Measurements from ENCODE around the gene METTL3. TPM values are rescaled to one million over a fixed set of nuclear protein-coding genes. Genes with fewer than 3 reads are reported as not detected.
A peak's percentile ranks its signal among the peaks of the same experiment; 100 is the strongest.

METTL3 gene
- total RNA-seq, 1 donor from 2014 or later: 26.6 TPM

GRCh38 chr14:21455912-21456667 is 55.0 kb downstream of the METTL3 start, which contains the start of gene CHD8:
Gene CHD8, minus strand, starts transcription at chr14:21456123. Its CDS starts 24,480 bp downstream, at chr14:21431643.
- Histone ChIP-seq H3K4me3 (peak within 1 kb of the TSS; percentile 94), H3K36me3 (peaks cover 14% of the 10 kb centered on the region), H3K27ac (replicated peaks) (peak within 1 kb of the TSS; percentile 97), H3K9me3 (replicated peaks) (no peaks in the 10 kb centered on the region), H3K27me3 (ENCODE audit: low read depth) (no peaks in the 10 kb centered on the region), H3K4me1 (peaks cover 28% of the 10 kb centered on the region)
- TF ChIP-seq CTCF (IDR thresholded peaks at IDR 0.05; ENCODE audit: borderline replicate concordance): peak; percentile 65
- peak; percentile 99 for DNase-seq
- intact Hi-C loops (cut with micrococcal nuclease): no loop called here

- TF ChIP-seq CTCF (IDR thresholded peaks at IDR 0.05; ENCODE audit: borderline replicate concordance): no peak
- no peaks in the 10 kb centered on the region for H3K9me3 ChIP-seq (replicated peaks)
- intact Hi-C loops (cut with micrococcal nuclease): no loop called here
Observed at GRCh38 chr14:21455592-21455911, 55.6 kb downstream of the METTL3 start.

GRCh38 chr14:21454843-21455544 is 56.1 kb downstream of the METTL3 start:
- Histone ChIP-seq H3K27me3 (ENCODE audit: low read depth) (no peaks in the 10 kb centered on the region), H3K27ac (replicated peaks) (peak overlapping the region; percentile 97), H3K4me3 (peak overlapping the region; percentile 94), H3K9me3 (replicated peaks) (no peaks in the 10 kb centered on the region), H3K4me1 (peaks cover 33% of the 10 kb centered on the region), H3K36me3 (peaks cover 7% of the 10 kb centered on the region)
- intact Hi-C loops (cut with micrococcal nuclease): no loop called here
- no peak for TF ChIP-seq CTCF (IDR thresholded peaks at IDR 0.05; ENCODE audit: borderline replicate concordance)
- no peak for DNase-seq

More at GRCh38 chr14:21455592-21455911, 55.6 kb downstream of the METTL3 start:
- peaks cover 8% of the 10 kb centered on the region for H3K36me3 ChIP-seq
- no peaks in the 10 kb centered on the region for H3K27me3 ChIP-seq (ENCODE audit: low read depth)
- DNase-seq: no peak
- peak overlapping the region; percentile 97 for H3K27ac ChIP-seq (replicated peaks)
- peak overlapping the region; percentile 94 for H3K4me3 ChIP-seq
- peaks cover 28% of the 10 kb centered on the region for H3K4me1 ChIP-seq

GRCh38 chr14:21449899-21450216 is 61.3 kb downstream of the METTL3 start:
- DNase-seq: no peak
- no peaks in the 10 kb centered on the region for H3K27me3 ChIP-seq (ENCODE audit: low read depth)
- H3K4me1 ChIP-seq: peaks cover 32% of the 10 kb centered on the region
- no peak overlapping the region for H3K27ac ChIP-seq (replicated peaks)
- TF ChIP-seq CTCF (IDR thresholded peaks at IDR 0.05; ENCODE audit: borderline replicate concordance): no peak
- intact Hi-C loops (cut with micrococcal nuclease): no loop called here
- H3K4me3 ChIP-seq: no peak overlapping the region
- no peaks in the 10 kb centered on the region for H3K9me3 ChIP-seq (replicated peaks)
- no peaks in the 10 kb centered on the region for H3K36me3 ChIP-seq

Other genes starting within 250 kb of the METTL3 start
- gene HNRNPC, start 241.9 kb downstream of the METTL3 start, total RNA-seq: 273 TPM
- 0.30 TPM for gene RPGRIP1, start 231.3 kb downstream of the METTL3 start, total RNA-seq
- gene SUPT16H, start 127.3 kb downstream of the METTL3 start, total RNA-seq: 27.5 TPM
- 27.9 TPM for gene CHD8, start 55.2 kb downstream of the METTL3 start, total RNA-seq
- gene RAB2B, start 34.4 kb downstream of the METTL3 start, total RNA-seq: 15.5 TPM
- 84.8 TPM for gene TOX4, start 34.1 kb downstream of the METTL3 start, total RNA-seq
- gene SALL2, start 15.0 kb upstream of the METTL3 start, total RNA-seq: 3.4 TPM
- not detected for gene OR10G3, start 68.7 kb upstream of the METTL3 start, total RNA-seq
- gene OR10G2, start 123.6 kb upstream of the METTL3 start, total RNA-seq: not detected
- not detected for gene OR4E2, start 142.5 kb upstream of the METTL3 start, total RNA-seq
- not detected for gene OR4E1, start 162.5 kb upstream of the METTL3 start, total RNA-seq